PC-3 (cell line): Measurements from ENCODE around the gene GPR45. TPM values are rescaled to one million over a fixed set of nuclear protein-coding genes. Genes with fewer than 3 reads are reported as not detected.

Source experiments
- ATAC-seq: fragments of 200-7000 bp; cut with Tn5 transposase; 2 replicates; pipeline ENCODE4 v1.9.1; 2020; ENCODE audit warnings: mild to moderate bottlenecking, moderate library complexity
- BruUV-seq: library from RNA; stranded (reverse); fragments of 400-500 nt; replicated peaks from 2 replicates; lab custom pipeline; 2021; lab: Mats Ljungman, UMichigan
- CTCF ChIA-PET: fragments of 300-600 bp; sonication (Branson Sonifier 250); formaldehyde crosslinking; loops from one replicate; lab custom pipeline; 2022; ENCODE audit warnings: antibody characterized with exemption; lab: Charles Lee
- POLR2A ChIA-PET: fragments of 300-600 bp; sonication (Branson Sonifier 250); formaldehyde crosslinking; loops from one replicate; lab custom pipeline; 2022; ENCODE audit warnings: antibody characterized with exemption; ENCODE audit not compliant: unreplicated experiment; lab: Charles Lee
- DNase-seq: peaks from one replicate; pipeline ENCODE4 v3.0.0-alpha.2; 2015
- H2AFZ ChIP-seq: fragments of 300-600 bp; sonication (generic); 2 replicates; pipeline ENCODE4 v1.6.0; 2016; ENCODE audit warnings: antibody characterized with exemption, low read length
- H3F3A ChIP-seq: fragments of 300-600 bp; sonication (generic); one replicate; pipeline ENCODE4 v1.6.0; 2017; ENCODE audit warnings: antibody characterized with exemption, low read length, control low read depth, mild to moderate bottlenecking; ENCODE audit not compliant: unreplicated experiment
- H3K27ac ChIP-seq: fragments of 300-600 bp; sonication (generic); 2 replicates; pipeline ENCODE4 v1.5.1; 2016; ENCODE audit warnings: mild to moderate bottlenecking, low read length
- H3K27me3 ChIP-seq: fragments of 300-600 bp; sonication (generic); 2 replicates; pipeline ENCODE4 v1.6.1; 2016; ENCODE audit warnings: low read length, mixed read lengths
- H3K36me3 ChIP-seq: fragments of 300-600 bp; sonication (generic); 2 replicates; pipeline ENCODE4 v1.6.1; 2016; ENCODE audit warnings: low read depth, mixed run types, low read length, mixed read lengths
- H3K4me1 ChIP-seq: fragments of 300-600 bp; sonication (generic); 2 replicates; pipeline ENCODE4 v1.5.1; 2016; ENCODE audit warnings: low read length; ENCODE audit not compliant: insufficient read depth
- H3K4me2 ChIP-seq: fragments of 300-600 bp; sonication (generic); 2 replicates; pipeline ENCODE4 v1.6.0; 2016; ENCODE audit warnings: low read length
- H3K4me3 ChIP-seq: fragments of 300-600 bp; sonication (generic); 2 replicates; pipeline ENCODE4 v1.5.1; 2016; ENCODE audit warnings: mild to moderate bottlenecking, low read length, mixed read lengths
- H3K79me2 ChIP-seq: fragments of 300-600 bp; sonication (generic); 2 replicates; pipeline ENCODE4 v1.6.1; 2017; ENCODE audit warnings: low read length, mixed read lengths
- H3K9ac ChIP-seq: fragments of 300-600 bp; sonication (generic); 2 replicates; pipeline ENCODE4 v1.6.0; 2016; ENCODE audit warnings: mild to moderate bottlenecking, low read length
- H3K9me2 ChIP-seq: fragments of 300-600 bp; sonication (generic); replicated peaks from 2 replicates; pipeline ENCODE4 v1.6.1; 2016; ENCODE audit warnings: mixed run types, low read length, mixed read lengths
- H3K9me3 ChIP-seq: fragments of 300-600 bp; sonication (generic); 2 replicates; pipeline ENCODE4 v1.6.1; 2016; ENCODE audit warnings: low read length, mixed read lengths
- H4K20me1 ChIP-seq: fragments of 300-600 bp; sonication (generic); 2 replicates; pipeline ENCODE4 v1.6.1; 2016; ENCODE audit warnings: low read length, mixed read lengths
- CTCF ChIP-seq: fragments of 300-600 bp; sonication (generic); conservative IDR thresholded peaks from 2 replicates; pipeline ENCODE4 v1.5.1; 2017; ENCODE audit warnings: antibody characterized with exemption, low read depth, mild to moderate bottlenecking, low read length
- EZH2 ChIP-seq: fragments of 300-600 bp; sonication (generic); IDR thresholded peaks from one replicate; pipeline ENCODE4 v1.6.1; 2017; ENCODE audit warnings: antibody characterized with exemption, mild to moderate bottlenecking, low read length; ENCODE audit not compliant: unreplicated experiment
- EZH2phosphoT487 ChIP-seq: fragments of 300-600 bp; sonication (generic); IDR thresholded peaks from 2 replicates; pipeline ENCODE4 v1.6.1; 2018; ENCODE audit warnings: mild to moderate bottlenecking, antibody characterized with exemption, low read length, borderline replicate concordance
- intact Hi-C: fragments of 100-400 bp; cut with micrococcal nuclease; formaldehyde crosslinking; loops from 2 replicates; pipeline ENCODE4 v1.9.0; 2023
- total RNA-seq: library from RNA; depleted of rRNA; stranded (reverse); fragments of >200 nt; gene quantifications from 2 replicates; pipeline ENCODE4 v1.2.3, GENCODE V29; 2014

GPR45 gene
- total RNA-seq, 1 experiment from 2014 or later, result not detected

- no peak for ATAC-seq
- no peak overlapping the region for H2AFZ ChIP-seq
- H3K4me2 ChIP-seq, result no peak overlapping the region
- H3K4me1 ChIP-seq, result no peaks in the 10 kb centered on the region
- H3K27me3 ChIP-seq, result peaks cover 38% of the 10 kb centered on the region
- no peak overlapping the region for H3K4me3 ChIP-seq
- H3K9ac ChIP-seq, result no peak overlapping the region
- ChIA-PET CTCF (no interaction called here), POLR2A (no interaction called here)
- H3K9me2 ChIP-seq, result no peaks in the 10 kb centered on the region
- H3F3A ChIP-seq, result no peaks in the 10 kb centered on the region
- no peaks in the 10 kb centered on the region for H3K36me3 ChIP-seq
- intact Hi-C loops, result no loop called here
- no peak for TF ChIP-seq EZH2
- TF ChIP-seq EZH2phosphoT487, result no peak
- TF ChIP-seq CTCF, result no peak
- H4K20me1 ChIP-seq, result no peaks in the 10 kb centered on the region
- H3K27ac ChIP-seq, result no peak overlapping the region
- H3K9me3 ChIP-seq, result no peaks in the 10 kb centered on the region
- no peak for DNase-seq
- no TSS peak for BruUV-seq
- H3K79me2 ChIP-seq, result no peaks in the 10 kb centered on the region
These were observed 44.9 kb upstream of the GPR45 start for GRCh38 chr2:105196651-105197050.

- peaks cover 60% of the 10 kb centered on the region for H3K27me3 ChIP-seq
- POLR2A ChIA-PET, result no interaction called here
- no TSS peak for BruUV-seq
These were observed 25.9 kb upstream of the GPR45 start for GRCh38 chr2:105215586-105216192.

More at GRCh38 chr2:105215586-105216192, 25.9 kb upstream of the GPR45 start:
- Histone ChIP-seq H3K4me1 (no peaks in the 10 kb centered on the region), H3K36me3 (no peaks in the 10 kb centered on the region), H3F3A (no peaks in the 10 kb centered on the region), H3K9me2 (no peaks in the 10 kb centered on the region), H4K20me1 (no peaks in the 10 kb centered on the region), H3K4me3 (no peak overlapping the region), H3K27ac (no peak overlapping the region), H3K4me2 (no peak overlapping the region), H3K9me3 (no peaks in the 10 kb centered on the region), H3K9ac (no peak overlapping the region), H3K79me2 (no peaks in the 10 kb centered on the region), H2AFZ (no peak overlapping the region)
- ATAC-seq (no peak), DNase-seq (no peak)
- CTCF ChIA-PET, result no interaction called here
- no peak for TF ChIP-seq EZH2
- TF ChIP-seq EZH2phosphoT487, result no peak
- TF ChIP-seq CTCF, result no peak
- intact Hi-C loops, result no loop called here
